CD14-positive monocyte (primary cell): ENCODE measurements around the gene SLC9A8. TPM values are rescaled to one million over a fixed set of nuclear protein-coding genes. Genes with fewer than 3 reads are reported as not detected.

Source experiments
- DNase-seq, 3 donors: peaks; one replicate each; pipeline ENCODE4 v3.0.0-alpha.2; 2011 to 2022
- H2AFZ ChIP-seq: 2 replicates; pipeline ENCODE4 v1.6.0; 2012; ENCODE audit warnings: mild to moderate bottlenecking, low read depth, low read length, inconsistent platforms; ENCODE audit not compliant: insufficient read depth, poor library complexity, severe bottlenecking
- H3K27ac ChIP-seq, 2 donors: 1 replicate in 1 of 2; 2 replicates in 1 of 2; pipeline ENCODE4 v1.5.1; 2012 to 2013; ENCODE audit warnings: low read length in 2 of 2, control low read depth in 1 of 2, inconsistent platforms in 1 of 2, low read depth in 1 of 2, mild to moderate bottlenecking in 1 of 2
- H3K27me3 ChIP-seq, 2 donors: one replicate each; pipeline versions ENCODE4 v1.6.0 to v1.6.1; 2011 to 2013; ENCODE audit warnings: low read length in 2 of 2; ENCODE audit not compliant: control insufficient read depth in 2 of 2, insufficient read depth in 2 of 2
- H3K36me3 ChIP-seq, 2 donors: replicated peaks in 1 of 2; 1 replicate in 1 of 2; 2 replicates in 1 of 2; pipeline versions ENCODE4 v1.5.1 to v1.6.1; 2012 to 2013; ENCODE audit warnings: low read length in 2 of 2, control low read depth in 1 of 2, inconsistent platforms in 1 of 2, mild to moderate bottlenecking in 1 of 2; ENCODE audit not compliant: insufficient read depth in 2 of 2, control insufficient read depth in 1 of 2
- H3K4me1 ChIP-seq, 2 donors: 1 replicate in 1 of 2; 2 replicates in 1 of 2; pipeline versions ENCODE4 v1.5.1 to v1.6.1; 2012 to 2013; ENCODE audit warnings: low read length in 2 of 2, control low read depth in 1 of 2, inconsistent platforms in 1 of 2, mild to moderate bottlenecking in 1 of 2, moderate library complexity in 1 of 2; ENCODE audit not compliant: insufficient read depth in 2 of 2, control insufficient read depth in 1 of 2
- H3K4me2 ChIP-seq: replicated peaks from 2 replicates; pipeline ENCODE3; 2012; ENCODE audit warnings: low read length, moderate library complexity, mild to moderate bottlenecking; ENCODE audit not compliant: poor library complexity, severe bottlenecking; ENCODE audit errors: extremely low read depth
- H3K4me3 ChIP-seq, 3 experiments: fragments of 200-600 bp in 1 of 3; sonication (generic) in 1 of 3; replicated peaks in 1 of 3; 1 replicate in 2 of 3; 2 replicates in 1 of 3; pipeline ENCODE4 v1.5.1; 2011 to 2013; ENCODE audit warnings: low read length in 3 of 3, mild to moderate bottlenecking in 3 of 3, control low read depth in 2 of 3, low read depth in 2 of 3, inconsistent platforms in 1 of 3, moderate library complexity in 1 of 3
- H3K79me2 ChIP-seq: 2 replicates; pipeline ENCODE4 v1.6.0; 2012; ENCODE audit warnings: mild to moderate bottlenecking, control low read depth, inconsistent platforms, low read length, moderate library complexity; ENCODE audit not compliant: insufficient read depth
- H3K9ac ChIP-seq: 2 replicates; pipeline ENCODE4 v1.6.0; 2017; ENCODE audit warnings: low read length, mild to moderate bottlenecking; ENCODE audit not compliant: insufficient read depth, poor library complexity, severe bottlenecking
- H3K9me3 ChIP-seq, 2 donors: replicated peaks in 1 of 2; 1 replicate in 1 of 2; 2 replicates in 1 of 2; pipeline versions ENCODE4 v1.5.1 to v1.6.1; 2012 to 2013; ENCODE audit warnings: low read length in 2 of 2, control low read depth in 1 of 2; ENCODE audit not compliant: control insufficient read depth in 1 of 2, insufficient read depth in 1 of 2
- H4K20me1 ChIP-seq: 2 replicates; pipeline ENCODE4 v1.6.0; 2012; ENCODE audit warnings: mild to moderate bottlenecking, low read length, control low read depth, moderate library complexity; ENCODE audit not compliant: insufficient read depth
- H3K27ac Mint-ChIP-seq, 7 donors: one replicate each; pipeline ENCODE4 v1.8.0; 2020; ENCODE audit warnings: mild to moderate bottlenecking in 7 of 7, mixed read lengths in 7 of 7, moderate library complexity in 6 of 7, inconsistent platforms in 2 of 7
- H3K27me3 Mint-ChIP-seq, 3 donors: one replicate each; pipeline ENCODE4 v1.8.0; 2021 to 2022; ENCODE audit warnings: low read depth in 3 of 3, mild to moderate bottlenecking in 3 of 3, mixed read lengths in 3 of 3, moderate library complexity in 3 of 3, inconsistent platforms in 1 of 3
- H3K36me3 Mint-ChIP-seq, 2 donors: one replicate each; pipeline ENCODE4 v1.8.0; 2020; ENCODE audit warnings: mixed read lengths in 2 of 2, inconsistent platforms in 1 of 2, mild to moderate bottlenecking in 1 of 2
- H3K4me1 Mint-ChIP-seq: one replicate; pipeline ENCODE4 v1.8.0; 2020; ENCODE audit warnings: mild to moderate bottlenecking, mixed read lengths
- H3K4me3 Mint-ChIP-seq, 2 donors: one replicate each; pipeline ENCODE4 v1.8.0; 2020; ENCODE audit warnings: mild to moderate bottlenecking in 2 of 2, mixed read lengths in 2 of 2, moderate library complexity in 1 of 2
- H3K9me3 Mint-ChIP-seq, 7 donors: one replicate each; pipeline ENCODE4 v1.8.0; 2020 to 2022; ENCODE audit warnings: mixed read lengths in 7 of 7, mild to moderate bottlenecking in 6 of 7, moderate library complexity in 6 of 7, inconsistent platforms in 2 of 7
- WGBS: methylation state at CpG from one replicate; pipeline ENCODE4 v1.1.5; 2013; ENCODE audit warnings: missing lambda C conversion rate; ENCODE audit not compliant: insufficient coverage; 5-methylcytosine and 5-hydroxymethylcytosine counted together
- intact Hi-C, 2 donors: fragments of 100-400 bp; cut with micrococcal nuclease; formaldehyde crosslinking; loops; one replicate each; pipeline versions ENCODE4 v1.15.0 to v1.15.1; 2023
- polyA plus RNA-seq, 3 donors: library from polyadenylated mRNA; depleted of rRNA in 1 of 3; unstranded in 2 of 3; stranded (reverse) in 1 of 3; fragments of 300-500 nt in 2 of 3; fragments of >200 nt in 1 of 3; fragmentation: Illumina TruSeq in 2 of 3; gene quantifications; 1 replicate in 2 of 3; 2 replicates in 1 of 3; pipeline ENCODE4 v1.2.3, GENCODE V29; 2012 to 2021
- TF ChIP-seq, protein P1 (sequence below): fragments of 200-600 bp; IDR thresholded peaks from one replicate; pipeline ENCODE4 v1.8.0; 2022; ENCODE audit warnings: antibody characterized with exemption, mild to moderate bottlenecking

Gene SLC9A8
- polyA plus RNA-seq, 3 donors: 3.0 to 14.6 (median 3.3) TPM

DNA sequence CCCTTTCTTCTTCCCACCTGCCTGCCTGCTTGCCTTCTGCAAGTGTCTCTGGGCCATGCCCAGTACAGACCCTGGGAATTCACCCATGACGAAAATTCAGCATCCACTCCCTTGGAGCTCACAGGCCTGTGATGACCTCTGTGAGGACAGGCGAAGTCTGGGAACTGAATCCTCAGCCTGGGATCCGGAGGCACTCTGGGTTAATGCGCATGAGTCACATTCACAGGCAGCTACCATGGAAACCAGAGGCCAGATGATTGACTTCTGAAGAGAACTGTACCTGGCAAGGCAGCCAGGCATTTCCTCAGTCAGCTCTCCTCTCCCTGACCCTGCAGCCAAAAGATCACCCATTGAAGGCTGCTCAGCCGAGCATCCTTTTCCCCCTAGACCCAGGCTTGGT, 41.0 kb downstream of the SLC9A8 start:
- no peak overlapping the region for H3K4me3 Mint-ChIP-seq
- peak overlapping the region in 2 of 7 donors; percentile 50 to 58 for H3K27ac Mint-ChIP-seq

DNA sequence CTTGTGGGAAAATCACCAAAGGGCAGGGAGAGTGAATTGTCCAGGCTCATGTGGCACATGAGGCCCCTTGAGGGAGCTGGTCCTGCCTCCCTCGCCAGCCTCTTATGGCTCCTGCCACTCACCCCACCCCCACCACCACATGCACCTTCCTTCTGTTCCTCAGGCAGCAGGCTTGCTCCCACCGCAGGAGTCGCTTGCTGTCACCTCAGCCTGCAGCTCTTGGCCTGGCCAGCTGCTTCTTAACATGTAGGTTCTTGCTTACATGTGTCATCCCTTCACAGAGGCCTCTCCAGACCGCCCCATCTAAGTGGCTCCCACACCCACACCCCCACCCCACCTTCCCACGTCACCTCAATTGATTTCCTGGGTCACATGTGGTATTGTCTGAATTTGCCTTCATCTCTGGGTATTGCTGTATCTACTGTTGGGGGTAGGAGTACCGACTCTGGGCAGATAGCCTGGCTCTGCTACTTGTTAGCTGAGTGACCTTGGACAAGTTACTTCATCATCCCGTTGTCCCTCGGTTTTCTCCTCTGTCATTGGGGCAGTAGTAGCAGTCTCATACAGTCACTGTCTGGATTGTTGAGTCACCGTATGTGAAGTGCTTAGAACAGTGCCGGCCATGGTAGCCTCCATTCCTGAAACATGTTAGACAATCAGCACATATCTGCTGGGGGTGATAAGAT, 41.7 kb downstream of the SLC9A8 start:
- intact Hi-C loops: no loop called here
- H3K27ac Mint-ChIP-seq: peak overlapping the region in 3 of 7 donors; percentile 16 to 62 (median 36)
- Histone ChIP-seq H4K20me1 (no peaks in the 10 kb centered on the region), H3K27me3 (no peaks in the 10 kb centered on the region), H3K36me3 (peaks cover 75 to 99% of the 10 kb centered on the region in 2 donors), H3K27ac (no peak overlapping the region), H3K4me1 (peaks cover 3 to 7% of the 10 kb centered on the region in 2 donors), H3K79me2 (no peaks in the 10 kb centered on the region), H3K4me2 (no peak overlapping the region), H3K9ac (no peak overlapping the region), H3K4me3 (no peak overlapping the region), H3K9me3 (no peaks in the 10 kb centered on the region), H2AFZ (no peak overlapping the region)
- peaks cover 13% of the 10 kb centered on the region for H3K4me1 Mint-ChIP-seq
- H3K27me3 Mint-ChIP-seq: no peaks in the 10 kb centered on the region
- DNase-seq: no peak
- no peaks in the 10 kb centered on the region for H3K9me3 Mint-ChIP-seq
- WGBS: 95% methylated on average over 8 of the region's 10 CpGs
- no peak overlapping the region for H3K4me3 Mint-ChIP-seq
- TF ChIP-seq, protein P1, sequence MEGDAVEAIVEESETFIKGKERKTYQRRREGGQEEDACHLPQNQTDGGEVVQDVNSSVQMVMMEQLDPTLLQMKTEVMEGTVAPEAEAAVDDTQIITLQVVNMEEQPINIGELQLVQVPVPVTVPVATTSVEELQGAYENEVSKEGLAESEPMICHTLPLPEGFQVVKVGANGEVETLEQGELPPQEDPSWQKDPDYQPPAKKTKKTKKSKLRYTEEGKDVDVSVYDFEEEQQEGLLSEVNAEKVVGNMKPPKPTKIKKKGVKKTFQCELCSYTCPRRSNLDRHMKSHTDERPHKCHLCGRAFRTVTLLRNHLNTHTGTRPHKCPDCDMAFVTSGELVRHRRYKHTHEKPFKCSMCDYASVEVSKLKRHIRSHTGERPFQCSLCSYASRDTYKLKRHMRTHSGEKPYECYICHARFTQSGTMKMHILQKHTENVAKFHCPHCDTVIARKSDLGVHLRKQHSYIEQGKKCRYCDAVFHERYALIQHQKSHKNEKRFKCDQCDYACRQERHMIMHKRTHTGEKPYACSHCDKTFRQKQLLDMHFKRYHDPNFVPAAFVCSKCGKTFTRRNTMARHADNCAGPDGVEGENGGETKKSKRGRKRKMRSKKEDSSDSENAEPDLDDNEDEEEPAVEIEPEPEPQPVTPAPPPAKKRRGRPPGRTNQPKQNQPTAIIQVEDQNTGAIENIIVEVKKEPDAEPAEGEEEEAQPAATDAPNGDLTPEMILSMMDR: no peak
- peaks cover 85 to 98% of the 10 kb centered on the region in 2 donors for H3K36me3 Mint-ChIP-seq

More for the DNA sequence above, 41.0 kb downstream of the SLC9A8 start:
- Histone ChIP-seq H3K36me3 (peaks cover 75 to 99% of the 10 kb centered on the region in 2 donors), H3K9ac (no peak overlapping the region), H3K27me3 (no peaks in the 10 kb centered on the region), H2AFZ (no peak overlapping the region), H3K27ac (no peak overlapping the region), H4K20me1 (no peaks in the 10 kb centered on the region), H3K4me1 (peaks cover 3 to 7% of the 10 kb centered on the region in 2 donors), H3K4me2 (no peak overlapping the region), H3K9me3 (no peaks in the 10 kb centered on the region), H3K79me2 (no peaks in the 10 kb centered on the region), H3K4me3 (no peak overlapping the region)
- intact Hi-C loops: no loop called here
- Mint-ChIP-seq H3K27me3 (no peaks in the 10 kb centered on the region), H3K4me1 (peaks cover 13% of the 10 kb centered on the region), H3K9me3 (no peaks in the 10 kb centered on the region), H3K36me3 (peaks cover 88 to 98% of the 10 kb centered on the region in 2 donors)
- TF ChIP-seq, protein P1: no peak
- DNase-seq: no peak
- 100% methylated on average over 3 of the region's 5 CpGs for WGBS
